ENCODE measurements around the gene LMF2.
"Not testable (repeated sequence)": the region's sequence is repeated elsewhere in the genome, so short reads cannot be mapped to it uniquely, and the experiment has no call there.

LMF2 gene

GRCh38 chr22:50522806-50523438, 15.4 kb upstream of the LMF2 start:
- no peak for TF ChIP-seq CTCF (IDR thresholded peaks at IDR 0.05; ENCODE audit: low read depth, low read length)
- no peak overlapping the region for H3K4me3 ChIP-seq (replicated peaks in 1 of 2; ENCODE audit: low read depth in 2 of 2, low read length in 2 of 2)
- no peak for DNase-seq (ENCODE audit: low read depth in 2 of 2)

- TF ChIP-seq CTCF (IDR thresholded peaks at IDR 0.05; ENCODE audit: low read depth, low read length), result no peak
- no peak overlapping the region for H3K4me3 ChIP-seq (replicated peaks in 1 of 2; ENCODE audit: low read depth in 2 of 2, low read length in 2 of 2)
- no peak for DNase-seq (ENCODE audit: low read depth in 2 of 2)
These were observed 14.8 kb upstream of the LMF2 start for GRCh38 chr22:50522208-50522805.

- DNase-seq (ENCODE audit: low read depth in 2 of 2), result no peak
- H3K4me3 ChIP-seq (replicated peaks in 1 of 2; ENCODE audit: low read depth in 2 of 2, low read length in 2 of 2), result no peak overlapping the region
- no peak for TF ChIP-seq CTCF (IDR thresholded peaks at IDR 0.05; ENCODE audit: low read depth, low read length)
These were observed 14.2 kb upstream of the LMF2 start for GRCh38 chr22:50521710-50522109.

- TF ChIP-seq CTCF (IDR thresholded peaks at IDR 0.05; ENCODE audit: low read depth, low read length), result no peak
These were observed 13.4 kb upstream of the LMF2 start for GRCh38 chr22:50520826-50521453.

GRCh38 chr22:50520184-50520583, 12.7 kb upstream of the LMF2 start:
- not testable (repeated sequence) for DNase-seq (ENCODE audit: low read depth in 2 of 2); H3K4me3 ChIP-seq (replicated peaks in 1 of 2; ENCODE audit: low read depth in 2 of 2, low read length in 2 of 2)

More at GRCh38 chr22:50520826-50521453, 13.4 kb upstream of the LMF2 start:
- no peak for DNase-seq (ENCODE audit: low read depth in 2 of 2)
- H3K4me3 ChIP-seq (replicated peaks in 1 of 2; ENCODE audit: low read depth in 2 of 2, low read length in 2 of 2), result no peak overlapping the region

- TF ChIP-seq CTCF (IDR thresholded peaks at IDR 0.05; ENCODE audit: low read depth, low read length), result no peak
- DNase-seq (ENCODE audit: low read depth in 2 of 2), result no peak
- H3K4me3 ChIP-seq (replicated peaks in 1 of 2; ENCODE audit: low read depth in 2 of 2, low read length in 2 of 2), result no peak overlapping the region
These were observed 11.6 kb upstream of the LMF2 start for GRCh38 chr22:50519151-50519550.

- no peak overlapping the region for H3K4me3 ChIP-seq (replicated peaks in 1 of 2; ENCODE audit: low read depth in 2 of 2, low read length in 2 of 2)
- no peak for DNase-seq (ENCODE audit: low read depth in 2 of 2)
- no peak for TF ChIP-seq CTCF (IDR thresholded peaks at IDR 0.05; ENCODE audit: low read depth, low read length)
These were observed 11.1 kb upstream of the LMF2 start for GRCh38 chr22:50518606-50519005.

Measured in cardiac fibroblast (primary cell).